ENCODE measurements around the gene DCLK2.

DCLK2 gene

DNA sequence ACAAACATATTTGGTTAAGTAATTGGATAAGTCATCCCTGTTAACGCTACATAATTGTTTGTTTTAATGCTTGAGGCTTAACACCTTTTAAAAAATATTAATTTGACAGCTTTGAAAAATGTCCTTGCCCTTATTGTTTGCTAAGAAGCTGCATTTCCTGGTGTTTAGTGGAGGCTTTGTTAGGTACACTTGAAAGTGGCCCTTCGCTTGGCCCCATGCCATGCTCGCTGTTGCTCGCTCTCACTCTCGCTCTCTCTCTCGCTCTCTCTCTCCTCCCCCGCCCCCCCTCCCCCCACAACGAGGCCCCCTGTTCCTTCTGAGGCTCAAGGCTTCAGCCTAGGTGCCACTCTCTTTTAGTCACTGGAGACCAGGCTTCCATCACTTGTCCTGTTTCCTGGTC lies 139.6 kb downstream of the DCLK2 start:
- H3K18ac ChIP-seq (ENCODE audit: low read length): no peak overlapping the region
- H3K27me3 ChIP-seq (ENCODE audit: insufficient read depth, low read length, poor library complexity): no peaks in the 10 kb centered on the region
- H2AK5ac ChIP-seq (ENCODE audit: low read length): no peak overlapping the region
- H3K36me3 ChIP-seq (ENCODE audit: control insufficient read depth, insufficient read depth, low read length): no peaks in the 10 kb centered on the region
- no peak for DNase-seq
- H3K4me3 ChIP-seq (ENCODE audit: low read length): no peak overlapping the region
- H3K79me1 ChIP-seq (ENCODE audit: low read length): no peaks in the 10 kb centered on the region
- no peak overlapping the region for H3K9ac ChIP-seq (ENCODE audit: low read length)
- H3K56ac ChIP-seq (ENCODE audit: low read length): no peak overlapping the region
- no peak overlapping the region for H3K4ac ChIP-seq (ENCODE audit: low read depth, low read length)
- no peak overlapping the region for H3K27ac ChIP-seq (ENCODE audit: low read depth, low read length)
- no peaks in the 10 kb centered on the region for H3K79me2 ChIP-seq (ENCODE audit: control insufficient read depth, insufficient read depth, low read length)
- no peak overlapping the region for H2BK15ac ChIP-seq (replicated peaks; ENCODE audit: low read depth)
- H2BK5ac ChIP-seq (ENCODE audit: low read length): no peak overlapping the region
- no peak overlapping the region for H4K5ac ChIP-seq (ENCODE audit: low read length)
- H2BK120ac ChIP-seq (ENCODE audit: low read depth, low read length): no peak overlapping the region
- H3K23ac ChIP-seq (ENCODE audit: low read length): no peak overlapping the region
- H3K4me2 ChIP-seq (ENCODE audit: low read length): no peak overlapping the region
- H3K4me1 ChIP-seq (ENCODE audit: control insufficient read depth, low read depth, low read length): no peaks in the 10 kb centered on the region
- no peak overlapping the region for H4K8ac ChIP-seq (ENCODE audit: low read depth, low read length)
- no CpG with 5 or more reads among the region's 8 CpGs for WGBS (ENCODE audit: extremely low coverage, insufficient coverage, low lambda C conversion rate)

DNA sequence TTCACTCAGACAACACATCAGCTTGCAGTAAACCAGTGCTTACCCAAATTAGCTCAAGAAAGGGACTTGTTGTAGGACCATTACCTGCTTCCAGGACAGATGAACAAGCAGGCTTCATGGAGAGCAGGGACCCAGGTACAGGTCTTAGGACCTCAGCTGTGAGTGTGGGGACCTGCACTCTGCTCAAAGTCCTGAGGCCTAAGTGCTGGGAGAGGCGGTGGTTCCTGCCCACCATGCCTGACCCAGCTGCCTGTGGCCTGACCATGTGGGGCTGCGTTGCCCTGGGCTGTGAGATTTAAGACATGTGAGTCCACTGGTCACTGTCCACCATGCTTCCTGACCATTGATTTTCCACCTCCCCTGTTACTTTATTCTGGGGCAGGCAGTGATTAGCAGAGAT lies 140.2 kb downstream of the DCLK2 start:
- H3K27ac ChIP-seq (ENCODE audit: low read depth, low read length): no peak overlapping the region
- H3K4ac ChIP-seq (ENCODE audit: low read depth, low read length): no peak overlapping the region
- H3K79me1 ChIP-seq (ENCODE audit: low read length): no peaks in the 10 kb centered on the region
- no CpG with 5 or more reads among the region's 2 CpGs for WGBS (ENCODE audit: extremely low coverage, insufficient coverage, low lambda C conversion rate)
- H3K79me2 ChIP-seq (ENCODE audit: control insufficient read depth, insufficient read depth, low read length): no peaks in the 10 kb centered on the region
- no peak overlapping the region for H3K9ac ChIP-seq (ENCODE audit: low read length)
- no peaks in the 10 kb centered on the region for H3K36me3 ChIP-seq (ENCODE audit: control insufficient read depth, insufficient read depth, low read length)
- H2BK5ac ChIP-seq (ENCODE audit: low read length): no peak overlapping the region
- H3K4me1 ChIP-seq (ENCODE audit: control insufficient read depth, low read depth, low read length): no peaks in the 10 kb centered on the region
- no peak overlapping the region for H2AK5ac ChIP-seq (ENCODE audit: low read length)
- peak overlapping the region; percentile 56 for H4K5ac ChIP-seq (ENCODE audit: low read length)
- H2BK15ac ChIP-seq (replicated peaks; ENCODE audit: low read depth): no peak overlapping the region
- no peak overlapping the region for H3K4me2 ChIP-seq (ENCODE audit: low read length)
- H3K4me3 ChIP-seq (ENCODE audit: low read length): no peak overlapping the region
- no peak for DNase-seq
- H4K8ac ChIP-seq (ENCODE audit: low read depth, low read length): no peak overlapping the region
- no peak overlapping the region for H3K18ac ChIP-seq (ENCODE audit: low read length)
- H3K23ac ChIP-seq (ENCODE audit: low read length): no peak overlapping the region
- H2BK120ac ChIP-seq (ENCODE audit: low read depth, low read length): no peak overlapping the region
- H3K56ac ChIP-seq (ENCODE audit: low read length): no peak overlapping the region
- no peaks in the 10 kb centered on the region for H3K27me3 ChIP-seq (ENCODE audit: insufficient read depth, low read length, poor library complexity)

DNA sequence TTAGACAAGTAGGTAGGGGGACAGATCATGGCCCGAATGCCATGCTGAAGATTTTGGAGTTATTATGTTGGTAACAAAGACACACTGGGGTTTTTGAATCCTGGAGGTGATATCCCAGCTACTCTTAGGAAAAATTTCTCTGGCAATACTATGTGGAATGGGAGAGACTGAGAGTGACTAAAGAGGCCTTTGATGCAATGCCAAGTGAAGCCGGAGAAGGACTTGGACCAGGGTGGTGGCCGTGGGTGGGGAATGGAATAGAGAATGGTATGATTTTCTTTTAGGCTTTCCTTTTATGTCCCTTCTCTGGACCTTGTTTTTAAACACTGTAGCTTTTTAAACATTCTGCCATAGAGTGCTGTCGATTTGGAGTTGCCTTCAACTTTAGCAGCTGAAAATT lies 141.6 kb downstream of the DCLK2 start:
- H2BK15ac ChIP-seq (replicated peaks; ENCODE audit: low read depth): no peak overlapping the region
- no peak overlapping the region for H3K4me3 ChIP-seq (ENCODE audit: low read length)
- H3K18ac ChIP-seq (ENCODE audit: low read length): no peak overlapping the region
- no peaks in the 10 kb centered on the region for H3K79me1 ChIP-seq (ENCODE audit: low read length)
- no peaks in the 10 kb centered on the region for H3K4me1 ChIP-seq (ENCODE audit: control insufficient read depth, low read depth, low read length)
- no peaks in the 10 kb centered on the region for H3K36me3 ChIP-seq (ENCODE audit: control insufficient read depth, insufficient read depth, low read length)
- no peak overlapping the region for H3K9ac ChIP-seq (ENCODE audit: low read length)
- H2AK5ac ChIP-seq (ENCODE audit: low read length): no peak overlapping the region
- no peak overlapping the region for H3K56ac ChIP-seq (ENCODE audit: low read length)
- no peak overlapping the region for H3K23ac ChIP-seq (ENCODE audit: low read length)
- H3K27me3 ChIP-seq (ENCODE audit: insufficient read depth, low read length, poor library complexity): no peaks in the 10 kb centered on the region
- no peak overlapping the region for H2BK5ac ChIP-seq (ENCODE audit: low read length)
- H3K4ac ChIP-seq (ENCODE audit: low read depth, low read length): no peak overlapping the region
- no CpG with 5 or more reads among the region's 4 CpGs for WGBS (ENCODE audit: extremely low coverage, insufficient coverage, low lambda C conversion rate)
- no peaks in the 10 kb centered on the region for H3K79me2 ChIP-seq (ENCODE audit: control insufficient read depth, insufficient read depth, low read length)
- H4K8ac ChIP-seq (ENCODE audit: low read depth, low read length): no peak overlapping the region
- no peak overlapping the region for H4K5ac ChIP-seq (ENCODE audit: low read length)
- no peak overlapping the region for H3K4me2 ChIP-seq (ENCODE audit: low read length)
- H3K27ac ChIP-seq (ENCODE audit: low read depth, low read length): no peak overlapping the region
- no peak for DNase-seq
- H2BK120ac ChIP-seq (ENCODE audit: low read depth, low read length): no peak overlapping the region

DNA sequence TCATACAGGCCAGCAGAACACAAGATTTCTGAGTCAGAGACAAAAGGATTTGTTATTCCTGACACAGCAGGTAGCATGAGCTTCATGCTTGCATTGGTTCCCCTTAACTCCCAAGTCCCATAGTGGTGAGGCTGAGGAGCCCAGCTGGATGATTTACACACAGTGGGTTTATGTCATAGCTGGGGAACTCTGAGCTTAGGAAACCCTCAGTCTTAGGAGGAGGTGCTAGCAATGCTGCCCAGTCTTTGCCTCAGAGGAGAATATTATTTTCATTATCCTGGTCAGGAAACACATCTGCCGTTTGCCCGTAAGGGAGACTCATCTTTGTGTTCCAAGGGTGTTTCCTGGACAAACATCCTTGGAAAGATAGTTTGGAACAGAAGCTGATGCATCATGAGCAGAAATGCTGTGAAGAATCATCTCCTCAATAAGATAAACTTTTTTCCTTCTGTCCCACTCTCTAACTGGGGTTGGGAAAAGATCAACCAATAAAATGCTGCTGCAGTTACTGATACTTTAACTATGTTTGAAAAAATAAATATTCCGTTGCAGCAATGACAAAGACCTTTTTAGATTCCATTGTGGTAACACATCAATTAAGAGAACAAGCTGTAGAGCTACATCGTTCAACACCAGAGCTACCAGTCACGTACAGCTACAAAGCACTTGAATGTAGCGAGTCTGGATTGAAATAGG lies 146.8 kb downstream of the DCLK2 start:
- H4K8ac ChIP-seq (ENCODE audit: low read depth, low read length): no peak overlapping the region
- H2BK120ac ChIP-seq (ENCODE audit: low read depth, low read length): no peak overlapping the region
- no peaks in the 10 kb centered on the region for H3K4me1 ChIP-seq (ENCODE audit: control insufficient read depth, low read depth, low read length)
- H3K79me1 ChIP-seq (ENCODE audit: low read length): no peaks in the 10 kb centered on the region
- H3K27me3 ChIP-seq (ENCODE audit: insufficient read depth, low read length, poor library complexity): no peaks in the 10 kb centered on the region
- H3K79me2 ChIP-seq (ENCODE audit: control insufficient read depth, insufficient read depth, low read length): no peaks in the 10 kb centered on the region
- H2BK5ac ChIP-seq (ENCODE audit: low read length): no peak overlapping the region
- no peak overlapping the region for H3K18ac ChIP-seq (ENCODE audit: low read length)
- no peak overlapping the region for H3K4me2 ChIP-seq (ENCODE audit: low read length)
- H3K23ac ChIP-seq (ENCODE audit: low read length): no peak overlapping the region
- peak; percentile 94 for DNase-seq
- no peak overlapping the region for H3K4me3 ChIP-seq (ENCODE audit: low read length)
- H3K56ac ChIP-seq (ENCODE audit: low read length): no peak overlapping the region
- H3K27ac ChIP-seq (ENCODE audit: low read depth, low read length): no peak overlapping the region
- H3K9ac ChIP-seq (ENCODE audit: low read length): no peak overlapping the region
- no peak overlapping the region for H4K5ac ChIP-seq (ENCODE audit: low read length)
- no peak overlapping the region for H2AK5ac ChIP-seq (ENCODE audit: low read length)
- H2BK15ac ChIP-seq (replicated peaks; ENCODE audit: low read depth): no peak overlapping the region
- no CpG with 5 or more reads among the region's 6 CpGs for WGBS (ENCODE audit: extremely low coverage, insufficient coverage, low lambda C conversion rate)
- H3K4ac ChIP-seq (ENCODE audit: low read depth, low read length): no peak overlapping the region
- no peaks in the 10 kb centered on the region for H3K36me3 ChIP-seq (ENCODE audit: control insufficient read depth, insufficient read depth, low read length)

DNA sequence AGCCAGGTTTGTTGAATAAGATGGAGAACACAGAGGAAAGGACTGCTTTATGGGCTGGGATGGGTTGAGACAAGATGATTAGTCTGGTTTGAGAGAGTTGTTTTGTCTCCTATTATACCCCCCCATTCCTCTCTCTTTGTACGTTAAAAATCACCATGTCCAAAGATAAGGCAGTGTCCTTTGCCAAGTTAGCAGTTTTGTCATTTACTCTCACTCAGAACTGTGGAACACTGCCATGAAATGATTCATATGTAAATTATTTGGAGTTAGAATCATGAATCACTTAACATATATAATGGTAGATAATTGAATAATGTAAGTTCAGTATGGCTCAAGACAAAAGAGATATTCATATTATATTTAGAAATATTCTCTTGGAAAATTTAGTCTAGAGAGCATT lies 151.3 kb downstream of the DCLK2 start:
- WGBS (ENCODE audit: extremely low coverage, insufficient coverage, low lambda C conversion rate): no CpG with 5 or more reads among the region's 1 CpG

DNA sequence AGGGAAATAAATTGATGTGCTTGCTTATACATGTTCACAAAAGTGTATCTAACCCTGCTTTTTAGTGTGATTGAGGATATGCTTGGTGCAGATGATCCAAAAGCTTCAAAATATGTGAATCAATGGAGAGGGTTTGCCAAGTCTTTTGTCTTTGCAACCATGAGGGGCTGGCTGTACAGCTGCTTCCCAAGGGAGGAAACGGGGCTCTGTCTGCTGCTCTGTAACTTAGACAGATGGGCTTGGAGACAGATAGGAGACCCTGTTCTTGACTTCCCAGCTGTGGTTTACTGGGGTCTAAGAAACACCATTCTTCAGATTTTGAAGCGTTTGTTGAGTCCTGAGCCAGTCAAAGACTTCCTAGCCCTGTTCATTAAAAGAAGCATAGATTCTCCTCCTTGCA lies 152.3 kb downstream of the DCLK2 start:
- Histone ChIP-seq H3K79me2 (ENCODE audit: control insufficient read depth, insufficient read depth, low read length) (no peaks in the 10 kb centered on the region), H3K56ac (ENCODE audit: low read length) (no peak overlapping the region), H3K27me3 (ENCODE audit: insufficient read depth, low read length, poor library complexity) (no peaks in the 10 kb centered on the region), H2BK5ac (ENCODE audit: low read length) (no peak overlapping the region), H3K4me2 (ENCODE audit: low read length) (no peak overlapping the region), H3K4me1 (ENCODE audit: control insufficient read depth, low read depth, low read length) (no peaks in the 10 kb centered on the region), H3K79me1 (ENCODE audit: low read length) (no peaks in the 10 kb centered on the region), H3K4me3 (ENCODE audit: low read length) (no peak overlapping the region), H3K36me3 (ENCODE audit: control insufficient read depth, insufficient read depth, low read length) (no peaks in the 10 kb centered on the region), H3K9ac (ENCODE audit: low read length) (no peak overlapping the region), H3K4ac (ENCODE audit: low read depth, low read length) (no peak overlapping the region), H3K27ac (ENCODE audit: low read depth, low read length) (no peak overlapping the region), H2AK5ac (ENCODE audit: low read length) (no peak overlapping the region), H3K23ac (ENCODE audit: low read length) (no peak overlapping the region), H2BK120ac (ENCODE audit: low read depth, low read length) (no peak overlapping the region), H2BK15ac (replicated peaks; ENCODE audit: low read depth) (no peak overlapping the region), H4K8ac (ENCODE audit: low read depth, low read length) (no peak overlapping the region), H3K18ac (ENCODE audit: low read length) (no peak overlapping the region), H4K5ac (ENCODE audit: low read length) (no peak overlapping the region)
- DNase-seq: no peak
- WGBS (ENCODE audit: extremely low coverage, insufficient coverage, low lambda C conversion rate): no CpG with 5 or more reads among the region's 2 CpGs

More for the DNA sequence above, 151.3 kb downstream of the DCLK2 start:
- Histone ChIP-seq H4K8ac (ENCODE audit: low read depth, low read length) (no peak overlapping the region), H2AK5ac (ENCODE audit: low read length) (no peak overlapping the region), H2BK120ac (ENCODE audit: low read depth, low read length) (no peak overlapping the region), H3K36me3 (ENCODE audit: control insufficient read depth, insufficient read depth, low read length) (no peaks in the 10 kb centered on the region), H4K5ac (ENCODE audit: low read length) (no peak overlapping the region), H3K23ac (ENCODE audit: low read length) (no peak overlapping the region), H3K27me3 (ENCODE audit: insufficient read depth, low read length, poor library complexity) (no peaks in the 10 kb centered on the region), H3K4me2 (ENCODE audit: low read length) (no peak overlapping the region), H3K18ac (ENCODE audit: low read length) (no peak overlapping the region), H3K4ac (ENCODE audit: low read depth, low read length) (no peak overlapping the region), H3K4me1 (ENCODE audit: control insufficient read depth, low read depth, low read length) (no peaks in the 10 kb centered on the region), H3K27ac (ENCODE audit: low read depth, low read length) (no peak overlapping the region), H3K56ac (ENCODE audit: low read length) (no peak overlapping the region), H2BK15ac (replicated peaks; ENCODE audit: low read depth) (no peak overlapping the region), H3K9ac (ENCODE audit: low read length) (no peak overlapping the region), H2BK5ac (ENCODE audit: low read length) (no peak overlapping the region), H3K79me1 (ENCODE audit: low read length) (no peaks in the 10 kb centered on the region), H3K79me2 (ENCODE audit: control insufficient read depth, insufficient read depth, low read length) (no peaks in the 10 kb centered on the region), H3K4me3 (ENCODE audit: low read length) (no peak overlapping the region)
- DNase-seq: no peak
